NOMO-1 (cell line): ENCODE results near the gene ADARB2.

Source experiments
- DNase-seq, 2 experiments: peaks; one replicate each; lab custom pipeline; 2025; ENCODE audit not compliant: unreplicated experiment in 2 of 2; lab: John Stamatoyannopoulos, UW

ADARB2 gene

GRCh38 chr10:1187151-1187854 is 550.0 kb downstream of the ADARB2 start:
- no peak for DNase-seq

- no peak for DNase-seq
Measured at GRCh38 chr10:1186683-1186990, 550.7 kb downstream of the ADARB2 start.

- no peak for DNase-seq
Measured at GRCh38 chr10:1185911-1186682, 551.2 kb downstream of the ADARB2 start.

- no peak for DNase-seq
Measured at GRCh38 chr10:1184541-1185430, 552.5 kb downstream of the ADARB2 start.

GRCh38 chr10:1183701-1184100 is 553.6 kb downstream of the ADARB2 start:
- DNase-seq, result no peak

- DNase-seq, result no peak
Measured at GRCh38 chr10:1183033-1183396, 554.3 kb downstream of the ADARB2 start.

GRCh38 chr10:1182280-1183032 is 554.9 kb downstream of the ADARB2 start:
- no peak for DNase-seq

GRCh38 chr10:1180836-1181235 is 556.5 kb downstream of the ADARB2 start:
- DNase-seq, result no peak

- no peak for DNase-seq
Measured at GRCh38 chr10:1180071-1180730, 557.1 kb downstream of the ADARB2 start.

GRCh38 chr10:1179346-1180070 is 557.8 kb downstream of the ADARB2 start:
- no peak for DNase-seq

GRCh38 chr10:1178506-1178905 is 558.8 kb downstream of the ADARB2 start:
- DNase-seq, result no peak

- no peak for DNase-seq
Measured at GRCh38 chr10:1177936-1178335, 559.4 kb downstream of the ADARB2 start.

- DNase-seq, result no peak
Measured at GRCh38 chr10:1175956-1176565, 561.3 kb downstream of the ADARB2 start.

GRCh38 chr10:1174022-1174421 is 563.3 kb downstream of the ADARB2 start:
- no peak for DNase-seq

- DNase-seq, result no peak
Measured at GRCh38 chr10:1173091-1173490, 564.2 kb downstream of the ADARB2 start.

- DNase-seq, result no peak
Measured at GRCh38 chr10:1172256-1172984, 564.9 kb downstream of the ADARB2 start.

- DNase-seq, result no peak
Measured at GRCh38 chr10:1171586-1171985, 565.7 kb downstream of the ADARB2 start.

- no peak for DNase-seq
Measured at GRCh38 chr10:1171182-1171581, 566.1 kb downstream of the ADARB2 start.

- no peak for DNase-seq
Measured at GRCh38 chr10:1170867-1171180, 566.5 kb downstream of the ADARB2 start.
